H9 (cell line): ENCODE data around the gene NRN1. TPM values are rescaled to one million over a fixed set of nuclear protein-coding genes. Genes with fewer than 3 reads are reported as not detected.
"Not testable (repeated sequence)": the region's sequence is repeated elsewhere in the genome, so short reads cannot be mapped to it uniquely, and the experiment has no call there.

ENCODE experiments used
- DNase-seq: peaks from one replicate; pipeline ENCODE4 v3.0.0-alpha.2; 2017
- H2AFZ ChIP-seq: one replicate; pipeline ENCODE4 v1.6.1; 2013; ENCODE audit warnings: mild to moderate bottlenecking, low read length, control low read depth, moderate library complexity
- H2AK5ac ChIP-seq: 2 replicates; pipeline ENCODE4 v1.6.1; 2013; ENCODE audit warnings: low read length, control low read depth, mixed read lengths; ENCODE audit not compliant: insufficient read length
- H2BK120ac ChIP-seq: one replicate; pipeline ENCODE4 v1.6.1; 2013; ENCODE audit warnings: low read depth, mild to moderate bottlenecking, low read length, control low read depth, inconsistent platforms; ENCODE audit not compliant: poor library complexity, severe bottlenecking
- H2BK12ac ChIP-seq: 2 replicates; pipeline ENCODE4 v1.6.1; 2013; ENCODE audit warnings: low read length, control low read depth, mixed read lengths, low read depth; ENCODE audit not compliant: insufficient read length
- H2BK15ac ChIP-seq: 2 replicates; pipeline ENCODE4 v1.6.1; 2013; ENCODE audit warnings: low read depth, low read length, control low read depth
- H2BK20ac ChIP-seq: one replicate; pipeline ENCODE4 v1.6.1; 2013; ENCODE audit warnings: low read depth, mild to moderate bottlenecking, low read length, control low read depth, inconsistent platforms; ENCODE audit not compliant: poor library complexity, severe bottlenecking
- H2BK5ac ChIP-seq: 2 replicates; pipeline ENCODE4 v1.6.1; 2013; ENCODE audit warnings: low read length, control low read depth, mixed read lengths; ENCODE audit not compliant: insufficient read length
- H3K14ac ChIP-seq: 2 replicates; pipeline ENCODE4 v1.6.1; 2013; ENCODE audit warnings: low read length, control low read depth; ENCODE audit not compliant: insufficient read depth
- H3K18ac ChIP-seq: 2 replicates; pipeline ENCODE4 v1.6.1; 2013; ENCODE audit warnings: low read depth, mild to moderate bottlenecking, mixed read lengths, low read length, control low read depth; ENCODE audit not compliant: insufficient read length
- H3K23ac ChIP-seq: 2 replicates; pipeline ENCODE4 v1.6.1; 2013; ENCODE audit warnings: low read length, control low read depth, mixed read lengths, low read depth; ENCODE audit not compliant: insufficient read length
- H3K23me2 ChIP-seq: 2 replicates; pipeline ENCODE4 v1.6.1; 2013; ENCODE audit warnings: low read depth, mild to moderate bottlenecking, mixed read lengths, low read length, control low read depth; ENCODE audit not compliant: insufficient read length, poor library complexity, severe bottlenecking
- H3K27ac ChIP-seq: 2 replicates; pipeline ENCODE4 v1.5.1; 2013; ENCODE audit warnings: low read length, control low read depth, mixed read lengths, low read depth; ENCODE audit not compliant: insufficient read length
- H3K27me3 ChIP-seq: 2 replicates; pipeline ENCODE4 v1.6.1; 2013; ENCODE audit warnings: low read length, control low read depth, inconsistent platforms; ENCODE audit not compliant: insufficient read depth
- H3K4ac ChIP-seq: 2 replicates; pipeline ENCODE4 v1.6.1; 2013; ENCODE audit warnings: low read depth, mild to moderate bottlenecking, control low read depth, inconsistent platforms, low read length, moderate library complexity
- H3K4me1 ChIP-seq: 2 replicates; pipeline ENCODE4 v1.6.1; 2013; ENCODE audit warnings: low read length, control low read depth, inconsistent platforms; ENCODE audit not compliant: insufficient read depth
- H3K4me2 ChIP-seq: 2 replicates; pipeline ENCODE4 v1.6.1; 2013; ENCODE audit warnings: low read length, control low read depth, mixed read lengths; ENCODE audit not compliant: insufficient read length, insufficient read depth
- H3K56ac ChIP-seq: 2 replicates; pipeline ENCODE4 v1.6.1; 2013; ENCODE audit warnings: low read depth, mild to moderate bottlenecking, mixed read lengths, low read length, control low read depth; ENCODE audit not compliant: insufficient read length
- H3K79me1 ChIP-seq: 2 replicates; pipeline ENCODE4 v1.6.1; 2013; ENCODE audit warnings: low read depth, mild to moderate bottlenecking, moderate library complexity, low read length, control low read depth, inconsistent platforms; ENCODE audit not compliant: insufficient read depth, poor library complexity, severe bottlenecking
- H3K79me2 ChIP-seq: 2 replicates; pipeline ENCODE4 v1.6.1; 2013; ENCODE audit warnings: low read length, control low read depth, inconsistent platforms; ENCODE audit not compliant: insufficient read depth
- H3K9ac ChIP-seq: 2 replicates; pipeline ENCODE4 v1.6.1; 2013; ENCODE audit warnings: low read length, control low read depth, mixed read lengths; ENCODE audit not compliant: insufficient read length; ENCODE audit errors: extremely low read depth
- H3K9me3 ChIP-seq: one replicate; pipeline ENCODE4 v1.6.1; 2013; ENCODE audit warnings: low read depth, low read length, inconsistent platforms; ENCODE audit not compliant: control insufficient read depth
- H3T11ph ChIP-seq: one replicate; pipeline ENCODE4 v1.6.1; 2013; ENCODE audit warnings: mild to moderate bottlenecking, low read length, control low read depth, inconsistent platforms
- H4K20me1 ChIP-seq: one replicate; pipeline ENCODE4 v1.6.1; 2013; ENCODE audit not compliant: control insufficient read depth, insufficient read length, insufficient read depth
- H4K5ac ChIP-seq: 2 replicates; pipeline ENCODE4 v1.6.1; 2013; ENCODE audit warnings: low read depth, mild to moderate bottlenecking, mixed read lengths, low read length, control low read depth; ENCODE audit not compliant: insufficient read length
- H4K8ac ChIP-seq: replicated peaks from 2 replicates; pipeline ENCODE4 v1.6.1; 2013; ENCODE audit warnings: low read length, control low read depth, mixed read lengths, low read depth; ENCODE audit not compliant: insufficient read length
- H4K91ac ChIP-seq: 2 replicates; pipeline ENCODE4 v1.6.1; 2013; ENCODE audit warnings: low read depth, mild to moderate bottlenecking, moderate library complexity, mixed read lengths, low read length, control low read depth; ENCODE audit not compliant: insufficient read length
- H3K27ac Mint-ChIP-seq, 3 experiments: 2 replicates in 2 of 3; 3 replicates in 1 of 3; pipeline ENCODE4 v1.8.0; 2020 to 2021; ENCODE audit warnings: mixed read lengths in 3 of 3, mild to moderate bottlenecking in 1 of 3, moderate library complexity in 1 of 3
- H3K27me3 Mint-ChIP-seq: 2 replicates; pipeline ENCODE4 v1.8.0; 2021; ENCODE audit warnings: low read depth, mild to moderate bottlenecking, moderate library complexity, mixed read lengths
- H3K36me3 Mint-ChIP-seq, 3 experiments: 2 replicates in 2 of 3; 3 replicates in 1 of 3; pipeline ENCODE4 v1.8.0; 2020 to 2021; ENCODE audit warnings: low read depth in 3 of 3, mixed read lengths in 3 of 3; ENCODE audit not compliant: insufficient read depth in 1 of 3
- H3K4me1 Mint-ChIP-seq, 2 experiments: 2 replicates each; pipeline ENCODE4 v1.8.0; 2020; ENCODE audit warnings: mixed read lengths in 2 of 2
- H3K4me3 Mint-ChIP-seq, 2 experiments: 2 replicates in 1 of 2; 3 replicates in 1 of 2; pipeline ENCODE4 v1.8.0; 2020 to 2021; ENCODE audit warnings: mild to moderate bottlenecking in 2 of 2, mixed read lengths in 2 of 2, moderate library complexity in 1 of 2
- H3K9me3 Mint-ChIP-seq, 2 experiments: 2 replicates in 1 of 2; 3 replicates in 1 of 2; pipeline ENCODE4 v1.8.0; 2020; ENCODE audit warnings: mild to moderate bottlenecking in 2 of 2, mixed read lengths in 2 of 2, moderate library complexity in 1 of 2
- CTCF ChIP-seq: fragments of 200-600 bp; sonication (generic); conservative IDR thresholded peaks from 3 replicates; pipeline ENCODE4 v1.8.0; 2021; ENCODE audit warnings: antibody characterized with exemption, mild to moderate bottlenecking
- WGBS: extraction: QIAGEN DNeasy Blood & Tissue Kit; methylation state at CpG from one replicate; pipeline ENCODE4 v1.1.7; 2013; ENCODE audit warnings: missing lambda C conversion rate, low lambda C conversion rate, mixed read lengths; ENCODE audit not compliant: insufficient read length; ENCODE audit errors: extremely low coverage; 5-methylcytosine and 5-hydroxymethylcytosine counted together
- total RNA-seq: library from RNA; stranded (reverse); gene quantifications from 2 replicates; pipeline ENCODE4 v1.2.1, GENCODE V29; 2021

The NRN1 gene
- total RNA-seq, 1 experiment from 2014 or later: not detected

- Histone ChIP-seq H3K79me1 (no peaks in the 10 kb centered on the region), H2BK5ac (no peak overlapping the region), H2BK15ac (no peak overlapping the region), H4K20me1 (no peaks in the 10 kb centered on the region), H4K8ac (no peak overlapping the region), H2AFZ (no peak overlapping the region), H2AK5ac (no peak overlapping the region), H3K79me2 (no peaks in the 10 kb centered on the region), H3T11ph (no peak overlapping the region), H4K91ac (no peak overlapping the region), H3K4me1 (peaks cover 4% of the 10 kb centered on the region; the same call in 1 of the 2 replicates), H3K18ac (no peak overlapping the region), H3K9ac (no peak overlapping the region), H2BK12ac (no peak overlapping the region), H3K27me3 (no peaks in the 10 kb centered on the region), H3K23me2 (no peaks in the 10 kb centered on the region), H3K56ac (no peak overlapping the region), H3K27ac (no peak overlapping the region), H2BK120ac (no peak overlapping the region), H3K4me2 (no peak overlapping the region), H3K23ac (no peak overlapping the region), H2BK20ac (no peak overlapping the region), H4K5ac (no peak overlapping the region), H3K9me3 (no peaks in the 10 kb centered on the region), H3K4ac (no peak overlapping the region), H3K14ac (no peak overlapping the region)
- no peaks in the 10 kb centered on the region; a peak in 1 of 7 replicates for H3K36me3 Mint-ChIP-seq
- peaks cover 0 to 5% of the 10 kb centered on the region in 2 experiments; a peak in 3 of 5 replicates for H3K9me3 Mint-ChIP-seq
- H3K4me1 Mint-ChIP-seq: peaks cover 12 to 14% of the 10 kb centered on the region in 2 experiments
- TF ChIP-seq CTCF: no peak
- no peak overlapping the region for H3K4me3 Mint-ChIP-seq
- no peak for DNase-seq
- H3K27me3 Mint-ChIP-seq: no peaks in the 10 kb centered on the region; the same call in 1 of the 2 replicates
- WGBS: no CpG with 5 or more reads among the region's 11 CpGs
- H3K27ac Mint-ChIP-seq: peak overlapping the region in 1 of 3 experiments; percentile 83; a peak in 1 of 7 replicates
Measured at GRCh38 chr6:5968817-5969734, 37.6 kb downstream of the NRN1 start.

GRCh38 chr6:5968036-5968435 lies 38.7 kb downstream of the NRN1 start:
- not testable (repeated sequence) for H2BK20ac ChIP-seq, DNase-seq, H2BK120ac ChIP-seq, H3K14ac ChIP-seq, H3K79me2 ChIP-seq, H4K5ac ChIP-seq, H3K9me3 Mint-ChIP-seq, H2BK15ac ChIP-seq, H2AFZ ChIP-seq, H4K8ac ChIP-seq, H4K20me1 ChIP-seq, H3K27ac Mint-ChIP-seq, H2BK12ac ChIP-seq, H3K4me1 ChIP-seq, H3K79me1 ChIP-seq, H3T11ph ChIP-seq, H3K18ac ChIP-seq, H3K4me2 ChIP-seq, H3K9me3 ChIP-seq, H3K23ac ChIP-seq, H3K4ac ChIP-seq, H3K27me3 Mint-ChIP-seq, H2AK5ac ChIP-seq, H3K27ac ChIP-seq, H3K23me2 ChIP-seq, H3K27me3 ChIP-seq, H3K9ac ChIP-seq, H2BK5ac ChIP-seq, H4K91ac ChIP-seq, H3K56ac ChIP-seq, H3K4me3 Mint-ChIP-seq, H3K36me3 Mint-ChIP-seq
- peaks cover 12 to 14% of the 10 kb centered on the region in 2 experiments for H3K4me1 Mint-ChIP-seq
- WGBS: no CpG with 5 or more reads among the region's 3 CpGs
